Right atrium auricular region (tissue), 2 donors: ENCODE results near the gene MCTP2. TPM values are rescaled to one million over a fixed set of nuclear protein-coding genes. Genes with fewer than 3 reads are reported as not detected.
"Not testable (repeated sequence)": the region's sequence is repeated elsewhere in the genome, so short reads cannot be mapped to it uniquely, and the experiment has no call there.

ENCODE experiments used
- DNase-seq: peaks from one replicate; pipeline ENCODE4 v3.0.0-alpha.2; 2019; ENCODE audit warnings: low spot score
- H3K27ac ChIP-seq, 2 donors: fragments of 200-600 bp; sonication (generic); 1 replicate in 1 of 2; 2 replicates in 1 of 2; pipeline ENCODE4 v1.5.1; 2016 to 2019
- H3K27me3 ChIP-seq, 2 donors: fragments of 200-600 bp; sonication (generic); one replicate each; pipeline versions ENCODE4 v1.5.1 to v1.6.0; 2017 to 2019
- H3K36me3 ChIP-seq: fragments of 200-600 bp; sonication (generic); one replicate; pipeline ENCODE4 v1.5.1; 2016
- H3K4me1 ChIP-seq, 2 donors: fragments of 200-600 bp; sonication (generic); one replicate each; pipeline versions ENCODE4 v1.5.1 to v1.6.0; 2017 to 2019
- H3K4me3 ChIP-seq, 2 donors: fragments of 200-600 bp; sonication (generic); 1 replicate in 1 of 2; 2 replicates in 1 of 2; pipeline ENCODE4 v1.5.1; 2017 to 2019; ENCODE audit warnings: mild to moderate bottlenecking in 1 of 2, moderate library complexity in 1 of 2
- H3K9me3 ChIP-seq, 2 donors: fragments of 200-600 bp; sonication (generic); one replicate each; pipeline ENCODE4 v1.5.1; 2019
- CTCF ChIP-seq, 2 donors: fragments of 200-600 bp; sonication (generic); IDR thresholded peaks; one replicate each; pipeline ENCODE4 v1.5.1; 2019; ENCODE audit warnings: antibody characterized with exemption in 2 of 2
- total RNA-seq, 2 donors: library from RNA; depleted of rRNA; stranded (reverse); fragments of >200 nt; gene quantifications; one replicate each; pipeline ENCODE4 v1.1.0, GENCODE V29; 2016

Gene MCTP2
- total RNA-seq, 2 donors from 2014 or later = 2.0 to 5.6 TPM

- TF ChIP-seq CTCF (IDR thresholded peaks at IDR 0.05) = no peak
Measured at GRCh38 chr15:94252906-94253491, 21.6 kb downstream of the MCTP2 start.

GRCh38 chr15:94253742-94254141 is 22.4 kb downstream of the MCTP2 start:
- no peak for TF ChIP-seq CTCF (IDR thresholded peaks at IDR 0.05)
- H3K27me3 ChIP-seq = no peaks in the 10 kb centered on the region

More at GRCh38 chr15:94252906-94253491, 21.6 kb downstream of the MCTP2 start:
- H3K27ac ChIP-seq = no peak overlapping the region
- H3K4me3 ChIP-seq = no peak overlapping the region
- no peaks in the 10 kb centered on the region for H3K4me1 ChIP-seq
- H3K9me3 ChIP-seq = no peaks in the 10 kb centered on the region
- no peaks in the 10 kb centered on the region for H3K27me3 ChIP-seq
- H3K36me3 ChIP-seq = no peaks in the 10 kb centered on the region
- no peak for DNase-seq

GRCh38 chr15:94255540-94255939 is 24.2 kb downstream of the MCTP2 start:
- Histone ChIP-seq H3K36me3 (no peaks in the 10 kb centered on the region), H3K9me3 (no peaks in the 10 kb centered on the region), H3K27ac (no peak overlapping the region), H3K4me1 (no peaks in the 10 kb centered on the region), H3K27me3 (no peaks in the 10 kb centered on the region), H3K4me3 (no peak overlapping the region)
- no peak for TF ChIP-seq CTCF (IDR thresholded peaks at IDR 0.05)
- no peak for DNase-seq

More at GRCh38 chr15:94253742-94254141, 22.4 kb downstream of the MCTP2 start:
- Histone ChIP-seq H3K4me3 (no peak overlapping the region), H3K4me1 (no peaks in the 10 kb centered on the region), H3K36me3 (no peaks in the 10 kb centered on the region), H3K27ac (no peak overlapping the region), H3K9me3 (no peaks in the 10 kb centered on the region)
- no peak for DNase-seq

- Histone ChIP-seq H3K4me1 (no peaks in the 10 kb centered on the region), H3K27ac (no peak overlapping the region), H3K36me3 (no peaks in the 10 kb centered on the region), H3K4me3 (no peak overlapping the region), H3K27me3 (no peaks in the 10 kb centered on the region), H3K9me3 (no peaks in the 10 kb centered on the region)
- no peak for DNase-seq
- no peak for TF ChIP-seq CTCF (IDR thresholded peaks at IDR 0.05)
Measured at GRCh38 chr15:94256511-94256910, 25.1 kb downstream of the MCTP2 start.

GRCh38 chr15:94257776-94258175 is 26.4 kb downstream of the MCTP2 start:
- not testable (repeated sequence) for H3K27me3 ChIP-seq, H3K4me3 ChIP-seq, H3K36me3 ChIP-seq, H3K9me3 ChIP-seq, H3K4me1 ChIP-seq, DNase-seq, H3K27ac ChIP-seq

- H3K4me1 ChIP-seq = no peaks in the 10 kb centered on the region
- no peak for DNase-seq
- H3K27ac ChIP-seq = no peak overlapping the region
- H3K9me3 ChIP-seq = no peaks in the 10 kb centered on the region
- no peaks in the 10 kb centered on the region for H3K36me3 ChIP-seq
- no peaks in the 10 kb centered on the region for H3K27me3 ChIP-seq
- H3K4me3 ChIP-seq = no peak overlapping the region
- no peak for TF ChIP-seq CTCF (IDR thresholded peaks at IDR 0.05)
Measured at GRCh38 chr15:94258246-94258645, 26.9 kb downstream of the MCTP2 start.
